ENCODE results near the gene CHRNA4.

Gene CHRNA4

DNA sequence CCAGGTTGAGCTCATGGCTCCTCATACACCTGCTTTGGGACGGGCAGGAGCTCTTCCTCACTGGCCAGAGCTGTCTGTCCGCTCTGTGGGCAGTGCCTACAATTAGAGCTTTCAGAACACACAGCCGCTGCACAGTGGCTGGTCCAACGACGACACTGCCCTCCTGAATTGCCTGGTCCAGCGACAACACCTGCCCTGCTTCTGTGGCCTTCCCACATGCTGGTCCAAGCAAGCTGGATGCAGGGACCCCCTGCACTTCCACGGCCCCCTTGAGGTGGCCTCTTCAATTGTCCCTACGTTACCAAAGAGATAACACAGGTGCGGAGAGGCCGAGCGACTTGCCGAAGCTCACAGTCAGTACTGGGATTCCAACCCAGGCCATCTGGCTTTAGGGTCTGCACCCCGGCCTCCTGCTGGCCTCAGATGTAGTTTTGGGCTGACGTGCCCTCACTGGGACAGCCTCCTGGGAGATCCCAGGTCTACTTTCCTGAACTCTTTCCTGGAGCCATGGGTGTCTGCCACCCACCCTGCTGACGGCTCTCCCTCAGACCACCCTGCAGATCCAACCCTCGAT, 1.4 kb upstream of the CHRNA4 start:
- DNase-seq: no peak

DNA sequence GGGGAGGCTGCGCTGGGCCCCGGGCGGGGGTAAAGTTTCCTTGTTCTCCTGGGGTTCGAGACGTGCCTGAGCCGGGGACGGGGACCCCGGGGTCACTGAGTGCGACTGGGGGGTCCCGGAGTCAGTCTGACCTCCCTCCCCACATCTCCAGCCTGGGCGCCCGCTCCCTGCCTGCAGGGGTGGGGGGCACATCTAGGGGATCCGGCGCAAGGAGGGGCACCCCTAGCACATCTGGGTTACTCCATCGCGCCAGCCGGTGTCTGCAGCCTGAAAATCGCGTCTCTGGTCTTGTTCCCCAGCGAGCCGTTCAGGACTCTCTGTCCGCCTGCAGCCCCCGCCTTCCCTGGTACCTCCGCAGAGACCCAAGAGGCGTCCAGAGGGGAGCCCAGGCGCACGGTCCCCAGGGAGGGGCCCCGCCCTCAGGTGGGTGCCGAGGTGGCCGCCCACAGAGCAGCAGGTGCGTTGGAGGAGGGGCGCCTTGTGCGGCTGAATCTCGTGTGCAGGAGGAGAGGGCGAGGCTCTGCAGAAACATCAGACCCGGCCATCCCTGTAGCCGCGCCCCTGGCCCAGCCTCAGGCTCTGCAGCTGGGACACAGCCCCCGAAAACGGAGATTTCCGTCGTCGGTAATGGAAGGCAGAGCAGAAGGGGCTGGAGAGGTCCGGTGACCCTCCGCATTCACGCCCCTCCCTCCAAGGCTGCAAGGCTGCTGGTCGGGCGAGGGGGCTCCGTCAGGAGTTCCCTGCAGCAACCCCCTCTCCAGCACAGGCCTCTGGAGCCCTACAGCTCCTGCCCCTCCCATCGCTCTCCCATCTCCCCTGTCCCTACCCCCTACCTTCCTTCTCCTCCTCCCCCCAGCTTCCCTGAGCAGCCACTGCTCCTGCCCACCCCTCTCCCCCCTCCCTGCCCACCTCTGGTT, 628 bp upstream of the CHRNA4 start:
- DNase-seq: no peak

DNA sequence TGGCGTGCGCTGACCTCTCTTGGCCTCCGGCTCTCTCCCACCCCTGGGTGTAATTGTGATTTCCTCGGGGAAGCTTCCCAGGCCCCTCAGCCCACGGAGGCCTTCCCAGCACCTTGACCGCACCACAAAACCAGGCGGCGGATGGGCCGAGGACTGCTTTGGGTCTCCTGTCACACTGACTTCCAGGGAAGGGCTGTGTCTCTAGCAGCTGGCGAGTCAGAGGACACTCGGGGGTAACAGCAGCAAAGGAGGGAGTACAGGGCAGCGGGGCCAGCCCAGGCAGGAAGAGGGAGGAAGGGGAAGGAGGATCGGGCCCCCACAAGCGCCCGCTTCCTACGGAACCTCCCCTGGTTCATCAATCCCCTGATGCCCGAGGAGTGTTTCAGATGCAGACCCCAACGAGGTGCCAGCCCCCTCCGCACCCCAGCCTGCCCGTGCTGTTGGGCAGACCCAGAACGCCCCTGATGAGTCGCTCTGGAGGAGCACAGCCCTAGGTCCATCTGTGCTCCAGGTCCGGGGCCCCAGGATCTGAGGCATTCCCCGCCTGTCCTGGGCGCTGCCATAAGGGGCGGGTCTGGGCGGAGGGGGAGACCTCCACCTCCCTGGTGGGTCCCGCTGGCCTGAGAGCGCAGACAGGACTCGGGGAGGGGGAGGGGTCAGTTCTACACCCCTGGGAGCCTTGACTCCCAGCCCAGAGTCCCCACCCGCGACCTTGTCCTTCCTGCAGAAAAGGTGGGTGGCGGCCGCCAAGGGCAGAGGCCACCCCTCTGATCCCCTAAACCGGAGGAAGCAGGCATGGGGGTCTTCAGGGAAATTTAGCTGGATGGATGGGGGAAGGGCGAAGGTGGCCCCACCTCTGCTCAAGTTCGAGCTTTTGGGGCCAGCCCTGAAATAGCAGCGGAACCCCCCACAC, 956 bp downstream of the CHRNA4 start:
- DNase-seq: no peak

- no peak for DNase-seq
Observed at GRCh38 chr20:63359164-63359934, 1.8 kb downstream of the CHRNA4 start.

DNA sequence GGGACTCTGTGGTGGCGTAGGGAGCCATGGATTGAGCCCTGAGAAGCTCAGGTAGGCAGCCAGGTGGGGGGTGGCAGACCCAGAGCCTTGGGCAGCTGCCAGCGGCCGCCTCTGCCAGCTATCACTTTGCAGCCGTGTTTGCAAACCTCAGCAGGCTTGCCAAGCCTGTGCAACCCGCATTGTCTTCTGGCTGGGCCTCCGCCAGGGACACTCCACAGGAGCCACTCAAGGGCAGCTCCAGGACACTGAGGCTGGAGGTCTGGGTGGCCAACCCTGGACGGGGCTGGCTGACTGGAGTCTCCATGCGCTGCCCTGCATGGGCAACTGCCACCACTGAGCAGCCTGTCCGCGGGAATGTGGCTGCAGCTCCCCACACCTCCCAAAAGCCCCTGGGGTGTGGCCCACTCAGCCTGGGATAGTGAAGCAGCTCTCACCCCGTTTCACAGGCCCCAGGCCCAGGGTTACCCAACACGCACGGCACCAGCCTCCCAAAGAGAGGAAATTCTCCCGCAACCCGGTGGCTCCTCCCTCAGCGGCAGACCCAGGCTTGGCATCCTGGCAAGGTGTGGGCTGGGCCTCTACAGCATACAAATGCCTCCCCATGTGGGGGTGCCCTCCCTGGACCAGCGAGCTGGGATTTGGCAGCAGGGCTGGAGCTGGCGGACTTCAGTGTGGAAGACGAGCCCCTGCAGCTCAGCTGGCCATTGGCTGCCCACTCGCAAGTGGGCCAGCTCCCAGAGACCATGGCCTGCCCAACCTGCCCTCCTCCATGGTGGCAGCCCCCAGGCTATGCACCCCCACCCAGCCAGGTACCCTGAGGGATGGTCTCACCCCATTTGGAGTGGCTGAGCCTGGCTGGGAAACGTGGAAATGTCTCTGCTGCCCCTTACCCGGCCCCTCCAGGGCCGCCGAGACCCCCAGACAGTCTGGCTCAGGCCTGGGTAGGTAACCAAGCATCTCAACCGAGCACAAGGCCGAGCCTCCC, 2.9 kb downstream of the CHRNA4 start:
- no peak for DNase-seq

DNA sequence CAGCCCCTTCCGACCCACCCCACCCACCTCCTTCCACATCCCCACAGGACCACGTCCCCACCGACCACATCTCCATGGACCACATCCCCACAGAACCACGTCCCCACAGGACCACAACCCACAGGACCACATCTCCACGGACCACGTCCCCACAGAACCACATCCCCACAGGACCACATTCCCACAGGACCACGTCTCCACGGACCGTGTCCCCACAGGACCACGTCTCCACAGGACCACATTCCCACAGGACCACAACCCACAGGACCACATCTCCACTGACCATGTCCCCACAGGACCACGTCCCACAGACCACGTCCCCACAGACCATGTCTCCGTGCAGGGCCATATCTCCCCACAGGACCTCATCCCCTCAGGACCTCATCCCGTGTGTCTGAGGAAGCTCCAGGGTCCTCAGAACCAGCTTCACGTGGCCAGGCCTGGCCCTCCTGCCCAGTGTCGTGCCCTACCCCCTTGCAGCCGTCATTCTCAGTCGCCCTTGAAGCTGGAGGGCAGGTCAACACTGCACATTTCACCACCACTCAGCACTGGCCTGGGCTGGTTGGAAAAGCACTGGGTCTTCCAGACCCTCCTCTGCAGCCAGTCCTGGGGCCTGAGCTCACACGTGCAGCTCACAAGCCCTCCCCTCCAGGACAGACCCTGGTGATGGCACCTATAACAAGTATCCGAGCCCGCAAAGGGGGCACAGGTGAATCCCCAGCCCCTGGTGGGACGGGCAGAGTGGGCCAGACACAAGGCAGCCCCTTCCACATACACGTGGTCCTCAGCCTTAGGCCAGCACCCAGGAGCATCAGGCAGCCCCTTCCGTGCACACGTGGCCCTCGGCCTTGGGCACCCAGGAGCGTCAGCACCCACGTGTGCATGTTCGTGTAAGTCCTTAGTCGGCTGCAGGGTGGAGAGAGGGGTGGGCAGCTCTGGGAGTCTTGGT, 3.9 kb downstream of the CHRNA4 start:
- no peak for DNase-seq

DNA sequence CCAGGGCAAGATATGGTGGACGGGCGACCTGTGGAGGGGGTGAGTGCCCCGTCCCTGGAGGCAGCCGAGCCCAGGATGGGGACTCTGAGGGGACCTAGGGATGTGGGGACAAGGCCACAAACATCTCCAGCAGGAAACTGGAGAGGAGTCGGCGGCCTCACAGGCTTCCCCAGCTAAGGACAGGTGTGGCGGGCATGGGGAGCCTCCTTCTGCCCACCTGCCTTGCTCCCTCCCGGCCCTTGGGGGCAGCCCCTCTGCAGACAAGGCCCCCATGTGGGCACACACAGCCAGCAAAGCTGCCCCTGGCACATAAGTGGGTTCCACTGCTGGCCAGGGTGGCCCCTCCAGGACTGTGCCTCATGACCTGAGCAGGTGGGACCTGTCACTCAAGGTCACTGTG, 4.6 kb downstream of the CHRNA4 start:
- no peak for DNase-seq

- DNase-seq: no peak
Observed at GRCh38 chr20:63355781-63356295, 5.3 kb downstream of the CHRNA4 start.

- DNase-seq: no peak
Observed at GRCh38 chr20:63354636-63355350, 6.4 kb downstream of the CHRNA4 start.

DNA sequence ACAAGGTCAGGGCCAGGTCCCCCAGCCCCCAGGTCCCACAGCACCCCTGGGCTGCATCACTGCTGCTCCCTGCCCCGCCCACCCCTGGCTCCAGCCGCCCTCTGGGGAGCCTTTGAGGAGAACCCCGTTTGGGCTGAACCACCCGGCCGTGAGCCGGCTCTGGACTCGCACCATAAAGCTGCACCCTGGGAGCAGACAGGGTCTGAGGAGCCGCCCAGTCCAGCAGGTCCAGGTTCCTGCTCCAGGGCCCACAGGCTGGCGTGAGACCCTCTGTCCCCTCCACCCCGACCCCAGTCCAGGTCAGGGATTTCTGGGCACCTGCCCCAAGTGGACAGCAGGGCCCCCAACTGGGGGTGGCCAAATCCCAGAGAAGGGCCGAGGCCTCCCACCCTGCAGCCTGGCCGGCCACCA, 8.3 kb downstream of the CHRNA4 start:
- no peak for DNase-seq

DNA sequence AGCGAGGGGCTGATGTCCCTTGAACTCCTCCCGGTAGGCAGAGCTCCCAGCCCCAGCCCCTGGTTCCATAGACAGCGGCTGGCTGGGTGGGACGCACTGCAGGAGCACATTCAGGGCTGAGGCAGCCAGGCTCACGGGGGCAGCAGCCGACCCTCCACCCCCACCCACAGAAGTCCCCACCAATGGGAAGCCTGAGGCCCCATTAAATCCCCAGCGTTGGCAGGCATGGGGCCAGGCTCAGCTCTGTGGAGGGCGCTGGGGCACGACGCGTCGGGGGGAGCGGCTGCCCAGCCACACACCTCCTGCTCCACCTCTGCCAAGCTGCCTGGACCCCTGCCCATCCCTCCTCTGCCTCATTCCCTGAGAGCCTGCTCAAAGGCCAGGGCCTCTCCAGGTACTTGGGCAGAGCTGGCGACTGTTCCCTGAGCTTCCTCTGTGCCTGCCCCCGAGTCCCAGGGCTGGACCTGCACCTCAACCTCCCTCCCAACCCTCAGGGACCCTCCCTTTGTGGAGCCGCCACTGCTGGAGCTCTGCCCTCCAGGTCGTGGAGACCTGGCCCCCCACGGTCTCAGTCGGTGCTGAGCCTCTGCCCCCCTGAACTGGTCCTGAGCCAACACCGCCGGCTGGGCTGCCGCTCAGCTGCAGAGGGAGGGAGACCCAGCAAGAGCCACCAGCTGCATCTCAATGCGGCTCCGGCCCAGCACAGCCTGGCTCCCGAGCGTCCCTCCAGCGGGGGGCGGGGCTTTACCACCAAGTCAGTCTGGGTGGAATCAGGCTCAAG, 9.1 kb downstream of the CHRNA4 start:
- DNase-seq: no peak

DNA sequence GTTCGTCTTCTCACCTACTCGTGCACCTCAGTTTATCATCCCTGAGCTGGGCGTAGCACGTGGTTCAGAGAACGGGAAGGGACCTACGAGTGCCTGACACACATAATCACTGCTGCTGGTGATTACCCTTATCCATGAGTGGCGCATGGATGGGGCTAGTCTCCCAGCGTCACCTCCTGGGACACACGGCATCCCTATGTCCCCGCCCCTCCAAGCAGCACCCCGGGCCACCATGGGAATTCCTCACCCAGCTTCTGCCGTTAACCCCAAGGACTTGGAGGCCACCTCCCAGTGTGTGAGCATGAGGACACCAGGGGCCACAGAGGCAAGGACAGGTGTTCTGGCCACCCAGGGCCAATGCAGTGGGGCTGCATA, 9.8 kb downstream of the CHRNA4 start:
- no peak for DNase-seq

- DNase-seq: no peak
Observed at GRCh38 chr20:63350597-63351325, 10.4 kb downstream of the CHRNA4 start.

- no peak for DNase-seq
Observed at GRCh38 chr20:63350196-63350595, 11.0 kb downstream of the CHRNA4 start.

GRCh38 chr20:63349516-63349895, 11.6 kb downstream of the CHRNA4 start:
- no peak for DNase-seq

GRCh38 chr20:63348828-63349515, 12.2 kb downstream of the CHRNA4 start:
- no peak for DNase-seq

Data from bone marrow (tissue), 2 donors.